Panc1 (cell line): ENCODE measurements around the gene SND1. TPM values are rescaled to one million over a fixed set of nuclear protein-coding genes. Genes with fewer than 3 reads are reported as not detected.

Experiments
- ATAC-seq: fragments of 200-7000 bp; cut with Tn5 transposase; 2 replicates; pipeline ENCODE4 v1.9.1; 2020; ENCODE audit warnings: mild to moderate bottlenecking, moderate library complexity
- BruUV-seq: library from RNA; stranded (reverse); fragments of 400-500 nt; replicated peaks from 2 replicates; lab custom pipeline; 2021; lab: Mats Ljungman, UMichigan
- CTCF ChIA-PET: fragments of 300-600 bp; sonication (Branson Sonifier 250); formaldehyde crosslinking; loops from one replicate; lab custom pipeline; 2022; ENCODE audit warnings: antibody characterized with exemption; lab: Charles Lee
- POLR2A ChIA-PET: fragments of 300-600 bp; sonication (Branson Sonifier 250); formaldehyde crosslinking; loops from one replicate; lab custom pipeline; 2022; ENCODE audit warnings: antibody characterized with exemption; lab: Charles Lee
- DNase-seq: peaks from one replicate; pipeline ENCODE4 v3.0.0-alpha.2; 2010; ENCODE audit warnings: low read depth, low spot score
- H3K27ac ChIP-seq: 2 replicates; pipeline ENCODE4 v1.5.1; 2011; ENCODE audit warnings: mild to moderate bottlenecking, low read length, inconsistent platforms
- H3K27me3 ChIP-seq: fragments of 200-500 bp; sonication (Bioruptor generic); 2 replicates; pipeline ENCODE4 v1.6.0; 2014; ENCODE audit warnings: low read length, inconsistent platforms; ENCODE audit not compliant: control insufficient read depth, insufficient read depth
- H3K36me3 ChIP-seq: fragments of 200-500 bp; sonication (Bioruptor generic); 2 replicates; pipeline ENCODE4 v1.5.1; 2014; ENCODE audit warnings: inconsistent platforms, mild to moderate bottlenecking, low read length, moderate library complexity; ENCODE audit not compliant: control insufficient read depth, insufficient read depth
- H3K4me1 ChIP-seq: 2 replicates; pipeline ENCODE4 v1.5.1; 2011; ENCODE audit warnings: inconsistent platforms, mild to moderate bottlenecking, low read length, moderate library complexity; ENCODE audit not compliant: control insufficient read depth, insufficient read depth
- H3K4me3 ChIP-seq, 2 experiments: 2 replicates each; pipeline ENCODE4 v1.5.1; 2011 to 2012; ENCODE audit warnings: low read depth in 2 of 2, low read length in 2 of 2, mild to moderate bottlenecking in 2 of 2, inconsistent platforms in 1 of 2, moderate library complexity in 1 of 2
- H3K9me3 ChIP-seq: fragments of 200-500 bp; sonication (Bioruptor generic); 2 replicates; pipeline ENCODE4 v1.5.1; 2014; ENCODE audit warnings: low read depth, mild to moderate bottlenecking, inconsistent platforms, low read length, moderate library complexity; ENCODE audit not compliant: control insufficient read depth, insufficient read depth
- CTCF ChIP-seq: fragments of 450-650 bp; IDR thresholded peaks from 2 replicates; pipeline ENCODE4 v1.5.1; 2017; ENCODE audit warnings: mild to moderate bottlenecking
- POLR2AphosphoS5 ChIP-seq: IDR thresholded peaks from 2 replicates; pipeline ENCODE4 v1.6.1; 2012; ENCODE audit warnings: mild to moderate bottlenecking, low read depth, low read length, moderate library complexity
- SIN3A ChIP-seq: IDR thresholded peaks from 2 replicates; pipeline ENCODE4 v1.6.1; 2012; ENCODE audit warnings: low read depth, mild to moderate bottlenecking, low read length, moderate library complexity, borderline replicate concordance; ENCODE audit not compliant: insufficient read depth
- TCF7L2 ChIP-seq: IDR thresholded peaks from 2 replicates; pipeline ENCODE4 v1.6.1; 2011; ENCODE audit warnings: mild to moderate bottlenecking, low read depth, low read length, inconsistent platforms
- in situ Hi-C: cut with HindIII; loops from 2 replicates; pipeline ENCODE4 v1.10.0; 2016; ENCODE audit warnings: low sequenced_read_pairs, low pct_unique_long_range_greater_than_20kb
- intact Hi-C: fragments of 100-400 bp; cut with micrococcal nuclease; formaldehyde crosslinking; loops from one replicate; pipeline ENCODE4 v1.10.0; 2022; ENCODE audit not compliant: unreplicated experiment
- total RNA-seq: library from RNA; stranded (reverse); gene quantifications from one replicate; pipeline ENCODE4 v1.2.1, GENCODE V29; 2021; ENCODE audit not compliant: unreplicated experiment
- TF ChIP-seq, protein P1 (sequence below), 2 experiments: IDR thresholded peaks; 2 replicates each; pipeline ENCODE4 v1.6.1; 2011 to 2012; ENCODE audit warnings: low read depth in 2 of 2, control low read depth in 1 of 2, low read length in 1 of 2, mild to moderate bottlenecking in 1 of 2, moderate library complexity in 1 of 2; ENCODE audit not compliant: insufficient read depth in 1 of 2

SND1 gene
- total RNA-seq, 1 experiment from 2014 or later, result 176 TPM

DNA sequence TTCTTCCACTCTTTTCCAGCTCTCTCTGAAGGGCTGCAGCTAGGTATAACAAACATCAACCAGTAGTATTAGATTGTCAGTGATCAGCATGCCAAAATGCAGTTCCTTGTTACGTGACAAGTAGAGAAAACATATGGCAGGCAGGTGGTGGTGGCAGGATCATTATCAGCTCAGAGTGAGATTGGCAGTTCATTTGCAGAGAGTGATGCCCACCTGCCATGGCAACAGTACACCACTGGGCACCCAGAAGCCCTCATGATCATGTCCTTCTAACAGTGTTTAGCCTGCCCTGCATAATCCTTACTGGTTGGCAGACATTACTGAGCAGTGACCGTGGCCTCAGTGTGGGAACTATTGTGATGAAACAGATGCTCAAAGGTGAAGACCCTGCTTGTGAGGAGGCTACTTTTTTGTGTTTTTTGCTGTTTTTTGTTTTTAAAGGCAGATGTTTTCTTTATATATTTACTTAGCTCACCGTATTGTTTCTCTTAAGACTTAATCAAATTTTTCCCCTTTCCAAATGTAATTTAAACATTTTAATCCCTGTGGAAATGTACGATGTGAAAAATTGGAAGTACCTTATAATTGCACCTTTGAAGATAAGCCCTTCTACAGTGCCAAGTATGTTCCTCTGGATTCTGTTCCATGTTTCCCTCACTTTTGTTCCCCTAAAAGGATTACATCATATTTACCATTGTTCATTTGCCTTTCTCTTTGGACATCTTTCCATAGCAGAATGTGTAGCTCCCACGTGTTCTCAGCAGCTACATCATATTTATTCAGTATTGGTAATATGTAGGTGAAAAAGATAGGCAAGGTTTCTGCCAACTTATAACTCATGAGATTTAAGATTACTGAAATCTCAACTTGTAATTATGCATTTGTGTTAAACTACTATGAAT lies 179.6 kb downstream of the SND1 start:
- no peaks in the 10 kb centered on the region for H3K4me1 ChIP-seq
- no peaks in the 10 kb centered on the region; the same call in 1 of the 2 replicates for H3K36me3 ChIP-seq
- ChIA-PET POLR2A (no interaction called here), CTCF (no interaction called here)
- in situ Hi-C loops, result no loop called here
- H3K9me3 ChIP-seq, result peaks cover 1% of the 10 kb centered on the region; the same call in 1 of the 2 replicates
- TF ChIP-seq CTCF, result no peak
- no TSS peak for BruUV-seq
- H3K27ac ChIP-seq, result no peak overlapping the region
- no peak for ATAC-seq
- DNase-seq, result no peak
- no peak overlapping the region for H3K4me3 ChIP-seq
- intact Hi-C loops, result no loop called here
- no peaks in the 10 kb centered on the region for H3K27me3 ChIP-seq

GRCh38 chr7:127832592-127832991 lies 180.6 kb downstream of the SND1 start:
- CTCF ChIA-PET, result no interaction called here
- Histone ChIP-seq H3K27ac (no peak overlapping the region), H3K9me3 (peaks cover 11% of the 10 kb centered on the region; the same call in 1 of the 2 replicates), H3K4me1 (no peaks in the 10 kb centered on the region), H3K36me3 (no peaks in the 10 kb centered on the region), H3K4me3 (no peak overlapping the region), H3K27me3 (no peaks in the 10 kb centered on the region)
- in situ Hi-C loops, result no loop called here
- POLR2A ChIA-PET, result no interaction called here
- no TSS peak for BruUV-seq
- DNase-seq (no peak), ATAC-seq (no peak)
- TF ChIP-seq, protein P1, sequence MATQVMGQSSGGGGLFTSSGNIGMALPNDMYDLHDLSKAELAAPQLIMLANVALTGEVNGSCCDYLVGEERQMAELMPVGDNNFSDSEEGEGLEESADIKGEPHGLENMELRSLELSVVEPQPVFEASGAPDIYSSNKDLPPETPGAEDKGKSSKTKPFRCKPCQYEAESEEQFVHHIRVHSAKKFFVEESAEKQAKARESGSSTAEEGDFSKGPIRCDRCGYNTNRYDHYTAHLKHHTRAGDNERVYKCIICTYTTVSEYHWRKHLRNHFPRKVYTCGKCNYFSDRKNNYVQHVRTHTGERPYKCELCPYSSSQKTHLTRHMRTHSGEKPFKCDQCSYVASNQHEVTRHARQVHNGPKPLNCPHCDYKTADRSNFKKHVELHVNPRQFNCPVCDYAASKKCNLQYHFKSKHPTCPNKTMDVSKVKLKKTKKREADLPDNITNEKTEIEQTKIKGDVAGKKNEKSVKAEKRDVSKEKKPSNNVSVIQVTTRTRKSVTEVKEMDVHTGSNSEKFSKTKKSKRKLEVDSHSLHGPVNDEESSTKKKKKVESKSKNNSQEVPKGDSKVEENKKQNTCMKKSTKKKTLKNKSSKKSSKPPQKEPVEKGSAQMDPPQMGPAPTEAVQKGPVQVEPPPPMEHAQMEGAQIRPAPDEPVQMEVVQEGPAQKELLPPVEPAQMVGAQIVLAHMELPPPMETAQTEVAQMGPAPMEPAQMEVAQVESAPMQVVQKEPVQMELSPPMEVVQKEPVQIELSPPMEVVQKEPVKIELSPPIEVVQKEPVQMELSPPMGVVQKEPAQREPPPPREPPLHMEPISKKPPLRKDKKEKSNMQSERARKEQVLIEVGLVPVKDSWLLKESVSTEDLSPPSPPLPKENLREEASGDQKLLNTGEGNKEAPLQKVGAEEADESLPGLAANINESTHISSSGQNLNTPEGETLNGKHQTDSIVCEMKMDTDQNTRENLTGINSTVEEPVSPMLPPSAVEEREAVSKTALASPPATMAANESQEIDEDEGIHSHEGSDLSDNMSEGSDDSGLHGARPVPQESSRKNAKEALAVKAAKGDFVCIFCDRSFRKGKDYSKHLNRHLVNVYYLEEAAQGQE (IDR thresholded peaks at IDR 0.05; ENCODE audit: insufficient read depth in 1 of 2, low read depth in 2 of 2, low read length in 1 of 2), result no peak
- TF ChIP-seq POLR2AphosphoS5 (no peak), CTCF (no peak), SIN3A (no peak), TCF7L2 (no peak)
- intact Hi-C loops, result no loop called here
